Chondrocyte (in vitro differentiated cells): ENCODE data around the gene YAE1. TPM values are rescaled to one million over a fixed set of nuclear protein-coding genes. Genes with fewer than 3 reads are reported as not detected.
A peak's percentile ranks its signal among the peaks of the same experiment; 100 is the strongest.

ENCODE experiments used
- DNase-seq: peaks from one replicate; pipeline ENCODE4 v3.0.0; 2021; ENCODE audit warnings: mixed read lengths, low spot score
- H3K27ac Mint-ChIP-seq: one replicate; pipeline ENCODE4 v1.8.0; 2021; ENCODE audit warnings: mild to moderate bottlenecking, moderate library complexity, mixed read lengths; ENCODE audit not compliant: unreplicated experiment
- H3K27me3 Mint-ChIP-seq: 2 replicates; pipeline ENCODE4 v1.8.0; 2021; ENCODE audit warnings: low read depth, mixed read lengths
- H3K36me3 Mint-ChIP-seq: 2 replicates; pipeline ENCODE4 v1.8.0; 2021; ENCODE audit warnings: low read depth, mixed read lengths
- H3K4me1 Mint-ChIP-seq: 2 replicates; pipeline ENCODE4 v1.8.0; 2021; ENCODE audit warnings: low read depth, mild to moderate bottlenecking, mixed read lengths
- H3K4me3 Mint-ChIP-seq: one replicate; pipeline ENCODE4 v1.8.0; 2021; ENCODE audit warnings: mild to moderate bottlenecking, moderate library complexity, mixed read lengths; ENCODE audit not compliant: unreplicated experiment
- H3K9me3 Mint-ChIP-seq: 2 replicates; pipeline ENCODE4 v1.8.0; 2021; ENCODE audit warnings: low read depth, mixed read lengths
- CTCF ChIP-seq: fragments of 200-600 bp; sonication (generic); IDR thresholded peaks from 2 replicates; pipeline ENCODE4 v1.5.0; 2021; ENCODE audit warnings: antibody characterized with exemption, mild to moderate bottlenecking, moderate library complexity
- total RNA-seq: library from RNA; stranded (reverse); gene quantifications from 3 replicates; pipeline ENCODE4 v1.2.1, GENCODE V29; 2021

YAE1 gene
- total RNA-seq, 1 donor from 2014 or later = 14.9 TPM

GRCh38 chr7:39577229-39577874, 11.1 kb downstream of the YAE1 start:
- Mint-ChIP-seq H3K4me1 (peaks cover 5% of the 10 kb centered on the region), H3K27me3 (no peaks in the 10 kb centered on the region), H3K9me3 (no peaks in the 10 kb centered on the region), H3K27ac (no peak overlapping the region), H3K4me3 (no peak overlapping the region), H3K36me3 (peaks cover 3% of the 10 kb centered on the region)
- DNase-seq = no peak
- no peak for TF ChIP-seq CTCF

- Mint-ChIP-seq H3K9me3 (no peaks in the 10 kb centered on the region), H3K27me3 (no peaks in the 10 kb centered on the region), H3K27ac (no peak overlapping the region), H3K36me3 (no peaks in the 10 kb centered on the region), H3K4me1 (peaks cover 5% of the 10 kb centered on the region), H3K4me3 (no peak overlapping the region)
- no peak for DNase-seq
- peak; percentile 95 for TF ChIP-seq CTCF
Measured at GRCh38 chr7:39580149-39580874, 14.1 kb downstream of the YAE1 start.

GRCh38 chr7:39582536-39582935, 16.3 kb downstream of the YAE1 start:
- no peak overlapping the region for H3K27ac Mint-ChIP-seq
- peaks cover 5% of the 10 kb centered on the region for H3K4me1 Mint-ChIP-seq
- TF ChIP-seq CTCF = no peak
- no peaks in the 10 kb centered on the region for H3K27me3 Mint-ChIP-seq
- no peaks in the 10 kb centered on the region for H3K36me3 Mint-ChIP-seq
- H3K4me3 Mint-ChIP-seq = no peak overlapping the region
- H3K9me3 Mint-ChIP-seq = no peaks in the 10 kb centered on the region
- DNase-seq = no peak

- no peak for DNase-seq
- H3K36me3 Mint-ChIP-seq = no peaks in the 10 kb centered on the region
- H3K27ac Mint-ChIP-seq = no peak overlapping the region
- no peak for TF ChIP-seq CTCF
- H3K4me3 Mint-ChIP-seq = no peak overlapping the region
- peaks cover 5% of the 10 kb centered on the region for H3K4me1 Mint-ChIP-seq
- no peaks in the 10 kb centered on the region for H3K9me3 Mint-ChIP-seq
- no peaks in the 10 kb centered on the region for H3K27me3 Mint-ChIP-seq
Measured at GRCh38 chr7:39583539-39583938, 17.3 kb downstream of the YAE1 start.

- peaks cover 12% of the 10 kb centered on the region for H3K4me1 Mint-ChIP-seq
Measured at GRCh38 chr7:39587393-39587792, 21.2 kb downstream of the YAE1 start.

More at GRCh38 chr7:39587393-39587792, 21.2 kb downstream of the YAE1 start:
- Mint-ChIP-seq H3K4me3 (no peak overlapping the region), H3K27me3 (no peaks in the 10 kb centered on the region), H3K36me3 (no peaks in the 10 kb centered on the region), H3K27ac (no peak overlapping the region), H3K9me3 (no peaks in the 10 kb centered on the region)
- DNase-seq = no peak
- TF ChIP-seq CTCF = no peak
